ENCODE results near the gene RRAD. TPM values are rescaled to one million over a fixed set of nuclear protein-coding genes. Genes with fewer than 3 reads are reported as not detected.

The RRAD gene
- total RNA-seq, 4 donors from 2014 or later: 23.7 to 132 (median 109) TPM

GRCh38 chr16:66902648-66903543, 22.4 kb downstream of the RRAD start:
- TF ChIP-seq EP300 (IDR thresholded peaks at IDR 0.05): no peak
- TF ChIP-seq CTCF (IDR thresholded peaks at IDR 0.05): no peak
- no peak for TF ChIP-seq POLR2A (IDR thresholded peaks at IDR 0.05)
- H3K4me3 ChIP-seq: no peak overlapping the region
- WGBS, 2 donors: 48 to 55% methylated on average over 8 to 14 of the region's 14 CpGs
- H3K9me3 ChIP-seq: no peaks in the 10 kb centered on the region
- no peaks in the 10 kb centered on the region for H3K36me3 ChIP-seq
- no peaks in the 10 kb centered on the region for H3K27me3 ChIP-seq
- peak overlapping the region; percentile 16 to 77 (median 52) for H3K27ac ChIP-seq
- DNase-seq (ENCODE audit: low spot score in 2 of 2): no peak
- peaks cover 0 to 68% (median 31%) of the 10 kb centered on the region in 4 donors for H3K4me1 ChIP-seq

GRCh38 chr16:66901626-66902025, 23.7 kb downstream of the RRAD start:
- 88 to 92% methylated on average over 10 of the region's 10 CpGs for WGBS, 2 donors
- DNase-seq (ENCODE audit: low spot score in 2 of 2): no peak
- Histone ChIP-seq H3K36me3 (no peaks in the 10 kb centered on the region), H3K4me1 (peaks cover 0 to 77% (median 33%) of the 10 kb centered on the region in 4 donors), H3K4me3 (no peak overlapping the region), H3K27me3 (no peaks in the 10 kb centered on the region), H3K9me3 (no peaks in the 10 kb centered on the region), H3K27ac (peak overlapping the region; percentile 27 to 88 (median 82))
- TF ChIP-seq EP300 (IDR thresholded peaks at IDR 0.05): no peak
- TF ChIP-seq CTCF (IDR thresholded peaks at IDR 0.05): no peak
- no peak for TF ChIP-seq POLR2A (IDR thresholded peaks at IDR 0.05)

GRCh38 chr16:66900721-66901441, 24.5 kb downstream of the RRAD start:
- Histone ChIP-seq H3K36me3 (no peaks in the 10 kb centered on the region), H3K27ac (peak overlapping the region; percentile 62 to 88 (median 82)), H3K27me3 (no peaks in the 10 kb centered on the region), H3K9me3 (no peaks in the 10 kb centered on the region), H3K4me1 (peaks cover 0 to 82% (median 33%) of the 10 kb centered on the region in 4 donors), H3K4me3 (no peak overlapping the region)
- TF ChIP-seq EP300 (IDR thresholded peaks at IDR 0.05) (no peak), POLR2A (IDR thresholded peaks at IDR 0.05) (no peak), CTCF (IDR thresholded peaks at IDR 0.05) (no peak)
- WGBS, 2 donors: 40 to 44% methylated on average over 7 of the region's 7 CpGs
- DNase-seq (ENCODE audit: low spot score in 2 of 2): no peak

- no peak for TF ChIP-seq POLR2A (IDR thresholded peaks at IDR 0.05)
- peak in 1 of 2 donors; percentile 49 for TF ChIP-seq EP300 (IDR thresholded peaks at IDR 0.05)
- no peaks in the 10 kb centered on the region for H3K9me3 ChIP-seq
- WGBS, 2 donors: 15 to 25% methylated on average over 9 of the region's 9 CpGs
Observed at GRCh38 chr16:66899945-66900710, 25.2 kb downstream of the RRAD start.

GRCh38 chr16:66899310-66899944, 25.9 kb downstream of the RRAD start:
- peak in 1 of 2 donors; percentile 16 for TF ChIP-seq EP300 (IDR thresholded peaks at IDR 0.05)
- TF ChIP-seq CTCF (IDR thresholded peaks at IDR 0.05): no peak
- TF ChIP-seq POLR2A (IDR thresholded peaks at IDR 0.05): no peak
- Histone ChIP-seq H3K9me3 (no peaks in the 10 kb centered on the region), H3K27me3 (no peaks in the 10 kb centered on the region), H3K36me3 (no peaks in the 10 kb centered on the region), H3K4me3 (no peak overlapping the region), H3K4me1 (peaks cover 0 to 75% (median 29%) of the 10 kb centered on the region in 4 donors), H3K27ac (peak overlapping the region; percentile 62 to 88 (median 82))
- WGBS, 2 donors: 60 to 65% methylated on average over 6 of the region's 6 CpGs
- DNase-seq (ENCODE audit: low spot score in 2 of 2): no peak

More at GRCh38 chr16:66899945-66900710, 25.2 kb downstream of the RRAD start:
- H3K27ac ChIP-seq: peak overlapping the region; percentile 62 to 88 (median 82)
- H3K27me3 ChIP-seq: no peaks in the 10 kb centered on the region
- no peaks in the 10 kb centered on the region for H3K36me3 ChIP-seq
- H3K4me3 ChIP-seq: no peak overlapping the region
- peak; percentile 65 to 82 for DNase-seq (ENCODE audit: low spot score in 2 of 2)
- H3K4me1 ChIP-seq: peaks cover 0 to 82% (median 30%) of the 10 kb centered on the region in 4 donors
